Measurements from ENCODE around the gene RASAL3. TPM values are rescaled to one million over a fixed set of nuclear protein-coding genes. Genes with fewer than 3 reads are reported as not detected.
"Not testable (repeated sequence)": the region's sequence is repeated elsewhere in the genome, so short reads cannot be mapped to it uniquely, and the experiment has no call there.

Gene RASAL3
- total and polyA plus RNA-seq, 2 donors (not counting 1 experiment from before 2014, with no cell fraction given): not detected

DNA sequence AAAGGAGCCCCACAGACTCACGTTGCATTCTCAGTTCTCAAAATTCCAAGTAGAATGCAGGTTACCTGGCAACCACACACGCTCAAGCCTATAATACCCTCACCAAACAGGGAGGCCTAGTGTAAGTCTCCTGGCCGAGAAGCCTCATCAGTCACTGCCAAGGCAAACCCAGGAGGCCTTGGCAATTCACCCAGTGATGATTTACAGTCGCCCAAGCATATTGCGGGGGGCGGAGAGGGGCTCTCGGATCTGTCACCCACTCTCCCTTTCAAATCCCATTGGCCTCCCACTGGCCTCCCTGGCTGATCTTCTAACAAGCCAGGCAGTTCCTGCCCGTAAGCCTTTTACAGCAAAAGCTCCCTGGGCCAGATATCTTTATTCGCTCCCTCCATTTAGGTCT lies 46.6 kb downstream of the RASAL3 start:
- Histone ChIP-seq H3K9me3 (ENCODE audit: control insufficient read depth, insufficient read depth, low read depth, low read length) (no peaks in the 10 kb centered on the region), H3K36me3 (ENCODE audit: control insufficient read depth, insufficient read depth, low read length) (peaks cover 5% of the 10 kb centered on the region), H3K27me3 (ENCODE audit: control insufficient read depth, insufficient read depth, low read length) (no peaks in the 10 kb centered on the region), H3K4me3 (replicated peaks in 1 of 4; ENCODE audit: control extremely low read depth in 1 of 4, insufficient read depth in 1 of 4, low read depth in 3 of 4, low read length in 4 of 4) (peak overlapping the region; percentile 87 to 96 (median 93)), H3K4me2 (ENCODE audit: extremely low read depth, insufficient read depth, low read length) (peak overlapping the region; percentile 98), H3K79me2 (ENCODE audit: control insufficient read depth, insufficient read depth, low read length) (peaks cover 57% of the 10 kb centered on the region), H3K9ac (ENCODE audit: insufficient read depth, low read length) (peak overlapping the region; percentile 89), H3K27ac (ENCODE audit: insufficient read depth, low read length) (peak overlapping the region; percentile 92), H4K20me1 (ENCODE audit: control insufficient read depth, extremely low read depth, insufficient read depth, low read length) (peaks cover 2% of the 10 kb centered on the region), H3K4me1 (ENCODE audit: control insufficient read depth, extremely low read depth, insufficient read depth, low read length) (peaks cover 12% of the 10 kb centered on the region), H2AFZ (ENCODE audit: low read length) (no peak overlapping the region)
- DNase-seq (ENCODE audit: low read depth in 2 of 2): peak in 1 of 2 donors; percentile 56
- TF ChIP-seq EZH2 (IDR thresholded peaks at IDR 0.05; ENCODE audit: low read length, missing control alignments) (no peak), CTCF (conservative IDR thresholded peaks at IDR 0.05 in 1 of 2, IDR thresholded peaks at IDR 0.05 in 1 of 2; ENCODE audit: low read depth in 1 of 2, low read length in 2 of 2) (no peak)

- peaks cover 2% of the 10 kb centered on the region for H4K20me1 ChIP-seq (ENCODE audit: control insufficient read depth, extremely low read depth, insufficient read depth, low read length)
- no peak overlapping the region for H3K4me2 ChIP-seq (ENCODE audit: extremely low read depth, insufficient read depth, low read length)
- no peaks in the 10 kb centered on the region for H3K27me3 ChIP-seq (ENCODE audit: control insufficient read depth, insufficient read depth, low read length)
- no peak overlapping the region for H3K27ac ChIP-seq (ENCODE audit: insufficient read depth, low read length)
- peak in 1 of 2 donors; percentile 34 for DNase-seq (ENCODE audit: low read depth in 2 of 2)
- H3K79me2 ChIP-seq (ENCODE audit: control insufficient read depth, insufficient read depth, low read length): peaks cover 85% of the 10 kb centered on the region
- peaks cover 12% of the 10 kb centered on the region for H3K4me1 ChIP-seq (ENCODE audit: control insufficient read depth, extremely low read depth, insufficient read depth, low read length)
- H3K9me3 ChIP-seq (ENCODE audit: control insufficient read depth, insufficient read depth, low read depth, low read length): no peaks in the 10 kb centered on the region
- no peak overlapping the region for H2AFZ ChIP-seq (ENCODE audit: low read length)
- peaks cover 7% of the 10 kb centered on the region for H3K36me3 ChIP-seq (ENCODE audit: control insufficient read depth, insufficient read depth, low read length)
- TF ChIP-seq CTCF (conservative IDR thresholded peaks at IDR 0.05 in 1 of 2, IDR thresholded peaks at IDR 0.05 in 1 of 2; ENCODE audit: low read depth in 1 of 2, low read length in 2 of 2) (no peak), EZH2 (IDR thresholded peaks at IDR 0.05; ENCODE audit: low read length, missing control alignments) (no peak)
- peak overlapping the region in 1 of 4 experiments; percentile 12 for H3K4me3 ChIP-seq (replicated peaks in 1 of 4; ENCODE audit: control extremely low read depth in 1 of 4, insufficient read depth in 1 of 4, low read depth in 3 of 4, low read length in 4 of 4)
- no peak overlapping the region for H3K9ac ChIP-seq (ENCODE audit: insufficient read depth, low read length)
Observed at GRCh38 chr19:15412832-15413231, 51.5 kb downstream of the RASAL3 start.

- H2AFZ ChIP-seq (ENCODE audit: low read length); H4K20me1 ChIP-seq (ENCODE audit: control insufficient read depth, extremely low read depth, insufficient read depth, low read length); H3K4me3 ChIP-seq (replicated peaks in 1 of 4; ENCODE audit: control extremely low read depth in 1 of 4, insufficient read depth in 1 of 4, low read depth in 3 of 4, low read length in 4 of 4); DNase-seq (ENCODE audit: low read depth in 2 of 2); H3K9ac ChIP-seq (ENCODE audit: insufficient read depth, low read length); H3K9me3 ChIP-seq (ENCODE audit: control insufficient read depth, insufficient read depth, low read depth, low read length); H3K27me3 ChIP-seq (ENCODE audit: control insufficient read depth, insufficient read depth, low read length); H3K4me2 ChIP-seq (ENCODE audit: extremely low read depth, insufficient read depth, low read length); H3K36me3 ChIP-seq (ENCODE audit: control insufficient read depth, insufficient read depth, low read length); H3K27ac ChIP-seq (ENCODE audit: insufficient read depth, low read length); H3K4me1 ChIP-seq (ENCODE audit: control insufficient read depth, extremely low read depth, insufficient read depth, low read length): not testable (repeated sequence)
- peaks cover 85% of the 10 kb centered on the region for H3K79me2 ChIP-seq (ENCODE audit: control insufficient read depth, insufficient read depth, low read length)
Observed at GRCh38 chr19:15411351-15411750, 53.0 kb downstream of the RASAL3 start.

All from fibroblast of lung (primary cell).